ENCODE measurements around the gene CFAP45.

The CFAP45 gene

GRCh38 chr1:159940006-159940620 is 40.1 kb upstream of the CFAP45 start:
- no peaks in the 10 kb centered on the region for H3K36me3 Mint-ChIP-seq (ENCODE audit: low read depth)
- DNase-seq (no peak), ATAC-seq (no peak)
- H3K4me3 Mint-ChIP-seq = no peak overlapping the region
- H3K27me3 Mint-ChIP-seq = peaks cover 31% of the 10 kb centered on the region
- H3K9me3 Mint-ChIP-seq = no peaks in the 10 kb centered on the region
- H3K4me1 Mint-ChIP-seq = peaks cover 11% of the 10 kb centered on the region
- no peak overlapping the region for H3K27ac Mint-ChIP-seq

GRCh38 chr1:159939678-159940002 is 39.7 kb upstream of the CFAP45 start:
- no peak overlapping the region for H3K27ac Mint-ChIP-seq

DNA sequence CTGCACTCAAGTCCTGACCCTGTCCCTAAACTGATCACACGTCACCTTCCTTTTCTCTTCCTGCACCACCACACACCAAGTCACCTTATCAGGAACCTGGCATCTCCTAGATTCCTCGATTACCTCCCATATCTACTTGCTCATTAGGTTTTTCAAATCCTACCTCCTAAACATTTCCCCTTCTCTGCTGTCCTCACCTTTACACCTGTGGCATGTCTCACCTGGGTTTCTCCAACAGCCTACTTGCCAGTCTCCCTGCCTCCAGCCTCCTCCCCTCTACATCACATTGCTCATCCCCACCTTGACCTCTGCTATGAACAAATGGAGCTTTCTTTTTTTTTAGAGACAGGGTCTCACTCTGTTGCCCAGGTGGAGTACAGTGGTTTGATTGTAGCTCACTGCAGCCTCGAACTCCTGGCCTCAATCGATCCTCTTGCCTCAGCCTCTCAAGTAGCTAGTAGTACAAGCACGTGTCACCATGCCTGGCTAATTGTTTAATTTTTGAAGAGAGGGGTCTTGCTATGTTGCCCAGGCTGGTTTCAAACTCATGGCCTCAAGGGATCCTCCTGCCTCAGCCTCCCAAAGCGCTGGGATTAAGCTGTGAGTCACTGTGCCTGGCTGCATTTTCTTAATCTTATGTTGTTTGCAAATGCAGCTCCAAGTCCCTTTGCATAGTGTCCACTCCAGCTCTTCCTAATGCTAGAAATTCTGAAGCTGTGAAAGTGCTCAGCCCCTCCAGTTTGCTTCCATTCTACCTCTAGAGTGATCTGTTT is 39.1 kb upstream of the CFAP45 start:
- Mint-ChIP-seq H3K27ac (no peak overlapping the region), H3K36me3 (ENCODE audit: low read depth) (no peaks in the 10 kb centered on the region), H3K9me3 (no peaks in the 10 kb centered on the region)

More at GRCh38 chr1:159939678-159940002, 39.7 kb upstream of the CFAP45 start:
- ATAC-seq (no peak), DNase-seq (no peak)
- Mint-ChIP-seq H3K36me3 (ENCODE audit: low read depth) (no peaks in the 10 kb centered on the region), H3K9me3 (no peaks in the 10 kb centered on the region), H3K4me1 (peaks cover 10% of the 10 kb centered on the region), H3K4me3 (no peak overlapping the region), H3K27me3 (peaks cover 26% of the 10 kb centered on the region)

GRCh38 chr1:159938211-159938852 is 38.4 kb upstream of the CFAP45 start:
- H3K27me3 Mint-ChIP-seq = peaks cover 14% of the 10 kb centered on the region
- no peaks in the 10 kb centered on the region for H3K9me3 Mint-ChIP-seq
- H3K4me1 Mint-ChIP-seq = peaks cover 10% of the 10 kb centered on the region
- H3K4me3 Mint-ChIP-seq = no peak overlapping the region
- no peak overlapping the region for H3K27ac Mint-ChIP-seq
- H3K36me3 Mint-ChIP-seq (ENCODE audit: low read depth) = no peaks in the 10 kb centered on the region
- peak; percentile 20 for ATAC-seq
- no peak for DNase-seq

More for the DNA sequence above, 39.1 kb upstream of the CFAP45 start:
- Mint-ChIP-seq H3K4me3 (no peak overlapping the region), H3K4me1 (peaks cover 10% of the 10 kb centered on the region), H3K27me3 (peaks cover 22% of the 10 kb centered on the region)
- DNase-seq (no peak), ATAC-seq (no peak)

DNA sequence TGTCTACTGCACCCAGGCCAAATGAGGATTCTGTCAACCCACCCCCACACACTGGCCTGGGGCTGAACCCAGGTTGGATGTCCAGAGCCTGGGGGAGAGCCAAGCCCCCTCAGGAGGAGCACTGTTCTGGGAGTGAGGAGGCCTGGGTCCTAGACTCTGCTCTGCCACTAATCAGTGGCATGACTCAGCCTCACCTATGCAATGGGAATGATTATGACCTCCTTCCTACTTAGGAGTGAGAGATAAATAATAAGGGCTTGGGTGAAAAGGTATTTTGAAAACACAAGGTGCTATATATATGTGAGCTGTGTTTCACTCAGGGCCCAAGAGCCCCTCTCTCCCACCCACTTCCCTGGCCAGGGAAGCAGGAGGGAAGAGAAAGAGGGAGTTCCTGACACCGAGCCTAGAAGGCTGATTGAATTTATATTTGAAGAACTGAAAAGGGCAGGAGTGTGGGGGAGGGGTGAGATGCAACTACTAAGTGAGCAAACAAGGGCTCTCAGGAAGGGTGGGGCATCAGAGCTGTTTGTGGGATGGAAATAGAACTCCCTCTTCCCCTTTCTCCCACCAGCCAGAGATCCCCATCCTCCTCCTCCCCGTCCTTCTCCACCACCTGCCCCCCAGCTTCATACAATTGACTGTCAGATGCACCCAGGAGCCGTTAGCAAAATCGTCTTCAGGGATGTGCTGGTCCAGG is 37.2 kb upstream of the CFAP45 start:
- H3K4me3 Mint-ChIP-seq = no peak overlapping the region
- ATAC-seq = no peak
- no peaks in the 10 kb centered on the region for H3K36me3 Mint-ChIP-seq (ENCODE audit: low read depth)

GRCh38 chr1:159936273-159936904 is 36.4 kb upstream of the CFAP45 start:
- peaks cover 10% of the 10 kb centered on the region for H3K27me3 Mint-ChIP-seq
- H3K4me3 Mint-ChIP-seq = no peak overlapping the region
- peaks cover 10% of the 10 kb centered on the region for H3K4me1 Mint-ChIP-seq
- no peaks in the 10 kb centered on the region for H3K36me3 Mint-ChIP-seq (ENCODE audit: low read depth)
- no peaks in the 10 kb centered on the region for H3K9me3 Mint-ChIP-seq
- no peak overlapping the region for H3K27ac Mint-ChIP-seq
- DNase-seq = peak; percentile 86
- peak; percentile 59 for ATAC-seq

More for the DNA sequence above, 37.2 kb upstream of the CFAP45 start:
- no peak overlapping the region for H3K27ac Mint-ChIP-seq
- H3K4me1 Mint-ChIP-seq = peaks cover 10% of the 10 kb centered on the region
- H3K27me3 Mint-ChIP-seq = peaks cover 10% of the 10 kb centered on the region
- H3K9me3 Mint-ChIP-seq = no peaks in the 10 kb centered on the region
- DNase-seq = no peak

GRCh38 chr1:159935719-159936272 is 35.8 kb upstream of the CFAP45 start:
- DNase-seq (no peak), ATAC-seq (no peak)
- Mint-ChIP-seq H3K4me1 (peaks cover 10% of the 10 kb centered on the region), H3K27me3 (peaks cover 10% of the 10 kb centered on the region), H3K36me3 (ENCODE audit: low read depth) (no peaks in the 10 kb centered on the region), H3K27ac (no peak overlapping the region), H3K4me3 (no peak overlapping the region), H3K9me3 (no peaks in the 10 kb centered on the region)

DNA sequence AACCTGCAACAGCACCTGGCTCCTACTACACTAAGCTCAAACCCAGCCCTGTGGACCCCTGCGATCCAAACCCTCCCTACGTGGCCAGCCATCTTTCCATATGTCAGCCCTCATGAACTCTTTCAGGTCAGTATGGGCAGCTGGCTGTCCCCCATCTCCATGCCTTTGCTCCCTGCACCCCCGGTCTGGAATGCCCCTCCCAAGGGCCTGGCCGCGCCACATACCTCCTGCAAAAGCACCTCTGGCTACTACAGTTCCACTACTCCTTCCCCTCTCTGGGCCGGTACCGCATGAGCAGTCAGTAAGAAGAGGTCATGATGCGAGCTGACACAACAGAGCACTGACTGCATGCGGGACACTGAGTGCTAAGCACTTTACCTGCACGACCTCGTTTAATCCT is 35.3 kb upstream of the CFAP45 start:
- peaks cover 10% of the 10 kb centered on the region for H3K4me1 Mint-ChIP-seq
- ATAC-seq (no peak), DNase-seq (no peak)
- no peak overlapping the region for H3K4me3 Mint-ChIP-seq
- no peaks in the 10 kb centered on the region for H3K9me3 Mint-ChIP-seq
- H3K36me3 Mint-ChIP-seq (ENCODE audit: low read depth) = no peaks in the 10 kb centered on the region
- H3K27me3 Mint-ChIP-seq = peaks cover 10% of the 10 kb centered on the region
- H3K27ac Mint-ChIP-seq = no peak overlapping the region

- no peaks in the 10 kb centered on the region for H3K9me3 Mint-ChIP-seq
- H3K27me3 Mint-ChIP-seq = peaks cover 10% of the 10 kb centered on the region
- DNase-seq (no peak), ATAC-seq (no peak)
- no peaks in the 10 kb centered on the region for H3K36me3 Mint-ChIP-seq (ENCODE audit: low read depth)
- no peak overlapping the region for H3K4me3 Mint-ChIP-seq
- peaks cover 10% of the 10 kb centered on the region for H3K4me1 Mint-ChIP-seq
- H3K27ac Mint-ChIP-seq = no peak overlapping the region
Observed at GRCh38 chr1:159934136-159935039, 34.4 kb upstream of the CFAP45 start.

DNA sequence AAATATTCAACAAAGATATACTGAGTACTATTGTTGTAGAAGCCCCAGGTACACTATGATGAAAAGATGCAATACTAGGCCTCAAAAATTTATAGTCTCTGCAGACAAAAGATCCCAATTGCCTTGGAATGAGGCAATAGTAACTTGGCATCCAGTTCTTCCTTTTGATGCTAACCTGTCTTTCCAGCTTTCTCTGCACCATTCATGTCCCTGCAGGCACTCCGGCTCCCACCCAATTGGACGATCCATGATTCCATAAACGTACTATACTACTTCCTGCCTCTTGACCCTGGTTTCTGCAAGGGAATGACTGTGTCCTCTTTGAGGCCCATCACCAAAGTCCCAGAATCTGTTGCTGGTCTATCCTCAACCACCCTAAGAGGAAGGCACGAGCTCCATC is 33.4 kb upstream of the CFAP45 start:
- H3K4me1 Mint-ChIP-seq = peaks cover 9% of the 10 kb centered on the region
- H3K36me3 Mint-ChIP-seq (ENCODE audit: low read depth) = no peaks in the 10 kb centered on the region
- no peak overlapping the region for H3K27ac Mint-ChIP-seq
- H3K9me3 Mint-ChIP-seq = no peaks in the 10 kb centered on the region
- DNase-seq = no peak
- ATAC-seq = no peak
- no peak overlapping the region for H3K4me3 Mint-ChIP-seq
- peaks cover 4% of the 10 kb centered on the region for H3K27me3 Mint-ChIP-seq

GRCh38 chr1:159932296-159933285 is 32.6 kb upstream of the CFAP45 start:
- no peak for ATAC-seq
- H3K27ac Mint-ChIP-seq = no peak overlapping the region
- no peak overlapping the region for H3K4me3 Mint-ChIP-seq
- H3K27me3 Mint-ChIP-seq = peaks cover 3% of the 10 kb centered on the region
- H3K9me3 Mint-ChIP-seq = no peaks in the 10 kb centered on the region
- no peaks in the 10 kb centered on the region for H3K36me3 Mint-ChIP-seq (ENCODE audit: low read depth)
- peaks cover 6% of the 10 kb centered on the region for H3K4me1 Mint-ChIP-seq
- no peak for DNase-seq

DNA sequence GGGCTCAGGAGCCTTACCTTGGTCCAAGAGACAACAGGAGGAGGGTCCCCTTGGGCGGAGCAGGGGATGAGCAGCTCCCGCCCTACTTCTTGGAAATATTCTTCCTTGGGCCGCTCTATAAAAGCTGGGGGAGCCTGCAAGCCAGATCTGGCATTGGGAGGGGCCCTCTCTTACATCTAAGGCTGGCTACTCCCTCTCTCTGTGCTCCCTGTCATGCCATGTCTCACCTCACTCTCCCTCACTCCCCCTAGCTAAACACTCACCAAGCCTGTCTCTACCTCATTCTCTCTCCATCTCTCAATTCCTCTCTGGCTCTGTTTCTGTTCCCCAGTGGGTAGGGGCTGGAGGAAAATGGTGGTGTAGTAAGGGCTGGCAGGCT is 31.8 kb upstream of the CFAP45 start:
- no peak for DNase-seq
- Mint-ChIP-seq H3K27me3 (peaks cover 3% of the 10 kb centered on the region), H3K4me1 (peaks cover 6% of the 10 kb centered on the region), H3K4me3 (no peak overlapping the region), H3K36me3 (ENCODE audit: low read depth) (no peaks in the 10 kb centered on the region), H3K9me3 (no peaks in the 10 kb centered on the region), H3K27ac (no peak overlapping the region)
- no peak for ATAC-seq
